ENCODE data around the gene RBM17.

- no peak for TF ChIP-seq CTCF (IDR thresholded peaks at IDR 0.05; ENCODE audit: low read length)
- TF ChIP-seq EZH2 (IDR thresholded peaks at IDR 0.05; ENCODE audit: borderline replicate concordance, low read length), result no peak
Observed at GRCh38 chr10:6056411-6057135, 32.3 kb upstream of the RBM17 start.

All from OCI-LY1 (cell line).